Measurements from ENCODE around the gene CPTP.

- TF ChIP-seq, protein P1, sequence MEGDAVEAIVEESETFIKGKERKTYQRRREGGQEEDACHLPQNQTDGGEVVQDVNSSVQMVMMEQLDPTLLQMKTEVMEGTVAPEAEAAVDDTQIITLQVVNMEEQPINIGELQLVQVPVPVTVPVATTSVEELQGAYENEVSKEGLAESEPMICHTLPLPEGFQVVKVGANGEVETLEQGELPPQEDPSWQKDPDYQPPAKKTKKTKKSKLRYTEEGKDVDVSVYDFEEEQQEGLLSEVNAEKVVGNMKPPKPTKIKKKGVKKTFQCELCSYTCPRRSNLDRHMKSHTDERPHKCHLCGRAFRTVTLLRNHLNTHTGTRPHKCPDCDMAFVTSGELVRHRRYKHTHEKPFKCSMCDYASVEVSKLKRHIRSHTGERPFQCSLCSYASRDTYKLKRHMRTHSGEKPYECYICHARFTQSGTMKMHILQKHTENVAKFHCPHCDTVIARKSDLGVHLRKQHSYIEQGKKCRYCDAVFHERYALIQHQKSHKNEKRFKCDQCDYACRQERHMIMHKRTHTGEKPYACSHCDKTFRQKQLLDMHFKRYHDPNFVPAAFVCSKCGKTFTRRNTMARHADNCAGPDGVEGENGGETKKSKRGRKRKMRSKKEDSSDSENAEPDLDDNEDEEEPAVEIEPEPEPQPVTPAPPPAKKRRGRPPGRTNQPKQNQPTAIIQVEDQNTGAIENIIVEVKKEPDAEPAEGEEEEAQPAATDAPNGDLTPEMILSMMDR (conservative IDR thresholded peaks at IDR 0.05; ENCODE audit: low read length) = no peak
- TF ChIP-seq EZH2phosphoT487 (IDR thresholded peaks at IDR 0.05; ENCODE audit: borderline replicate concordance) = no peak
Measured at GRCh38 chr1:1374589-1374928, 50.0 kb downstream of the CPTP start.
